Liver (tissue), 9 donors: ENCODE data around the gene KIF4A. TPM values are rescaled to one million over a fixed set of nuclear protein-coding genes. Genes with fewer than 3 reads are reported as not detected.

Experiments used
- DNase-seq: peaks from one replicate; pipeline ENCODE4 v3.0.0-alpha.2; 2017; ENCODE audit warnings: low spot score
- H3K27ac ChIP-seq, 2 donors: one replicate each; pipeline ENCODE4 v1.7.0; 2013; ENCODE audit warnings: inconsistent platforms in 2 of 2, low read length in 2 of 2, control low read depth in 1 of 2, low read depth in 1 of 2, mild to moderate bottlenecking in 1 of 2
- H3K27me3 ChIP-seq, 4 donors: one replicate each; pipeline versions ENCODE4 v1.6.1 to v1.7.0; 2013; ENCODE audit warnings: low read length in 3 of 4, inconsistent platforms in 1 of 4, mild to moderate bottlenecking in 1 of 4, moderate library complexity in 1 of 4; ENCODE audit not compliant: control insufficient read depth in 4 of 4, insufficient read depth in 4 of 4
- H3K36me3 ChIP-seq, 4 donors: one replicate each; pipeline versions ENCODE4 v1.6.1 to v1.7.0; 2013; ENCODE audit warnings: low read length in 3 of 4, mild to moderate bottlenecking in 3 of 4, low read depth in 1 of 4, moderate library complexity in 1 of 4; ENCODE audit not compliant: control insufficient read depth in 4 of 4, insufficient read depth in 3 of 4
- H3K4me1 ChIP-seq, 4 donors: one replicate each; pipeline versions ENCODE4 v1.6.1 to v1.7.0; 2013; ENCODE audit warnings: low read length in 3 of 4, mild to moderate bottlenecking in 3 of 4, moderate library complexity in 1 of 4; ENCODE audit not compliant: control insufficient read depth in 4 of 4, insufficient read depth in 4 of 4
- H3K4me3 ChIP-seq, 3 donors: one replicate each; pipeline versions ENCODE4 v1.6.1 to v1.7.0; 2013; ENCODE audit warnings: low read length in 3 of 3, control low read depth in 1 of 3, low read depth in 1 of 3, mild to moderate bottlenecking in 1 of 3
- H3K9ac ChIP-seq, 2 donors: one replicate each; pipeline ENCODE4 v1.7.0; 2013; ENCODE audit warnings: low read length in 2 of 2, mild to moderate bottlenecking in 2 of 2, moderate library complexity in 2 of 2, control low read depth in 1 of 2, low read depth in 1 of 2
- H3K9me3 ChIP-seq, 4 donors: one replicate each; pipeline versions ENCODE4 v1.6.1 to v1.7.0; 2013; ENCODE audit warnings: low read length in 3 of 4; ENCODE audit not compliant: control insufficient read depth in 4 of 4
- EGR1 ChIP-seq, 2 donors: IDR thresholded peaks; 2 replicates each; pipeline ENCODE4 v1.6.1; 2016 to 2018; ENCODE audit warnings: antibody characterized with exemption in 2 of 2, low read depth in 2 of 2
- FOXA1 ChIP-seq: IDR thresholded peaks from 2 replicates; pipeline ENCODE4 v1.6.1; 2016; ENCODE audit warnings: antibody characterized with exemption
- FOXA2 ChIP-seq: IDR thresholded peaks from 2 replicates; pipeline ENCODE4 v1.6.1; 2016; ENCODE audit warnings: antibody characterized with exemption
- GABPA ChIP-seq, 2 donors: IDR thresholded peaks in 1 of 2; conservative IDR thresholded peaks in 1 of 2; 2 replicates each; pipeline ENCODE4 v1.6.1; 2016; ENCODE audit warnings: antibody characterized with exemption in 2 of 2, mild to moderate bottlenecking in 1 of 2, moderate library complexity in 1 of 2
- HNF4A ChIP-seq, 2 donors: conservative IDR thresholded peaks; 2 replicates each; pipeline ENCODE4 v1.6.1; 2016; ENCODE audit warnings: antibody characterized with exemption in 2 of 2, mild to moderate bottlenecking in 2 of 2
- HNF4G ChIP-seq: IDR thresholded peaks from 2 replicates; pipeline ENCODE4 v1.6.1; 2016; ENCODE audit warnings: antibody characterized with exemption
- JUND ChIP-seq, 2 donors: IDR thresholded peaks; 2 replicates each; pipeline ENCODE4 v1.6.1; 2016; ENCODE audit warnings: antibody characterized with exemption in 2 of 2
- NR2F2 ChIP-seq: IDR thresholded peaks from 2 replicates; pipeline ENCODE4 v1.6.1; 2016; ENCODE audit warnings: antibody characterized with exemption
- RXRA ChIP-seq, 2 donors: IDR thresholded peaks; 2 replicates each; pipeline ENCODE4 v1.6.1; 2017 to 2018; ENCODE audit warnings: antibody characterized with exemption in 2 of 2, mild to moderate bottlenecking in 1 of 2
- SP1 ChIP-seq: IDR thresholded peaks from 2 replicates; pipeline ENCODE4 v1.6.1; 2018; ENCODE audit warnings: antibody characterized with exemption, mild to moderate bottlenecking
- YY1 ChIP-seq: IDR thresholded peaks from 2 replicates; pipeline ENCODE4 v1.6.1; 2016; ENCODE audit warnings: antibody characterized with exemption, mild to moderate bottlenecking
- WGBS: extraction: QIAGEN DNeasy Blood & Tissue Kit; methylation state at CpG from one replicate; pipeline ENCODE4 v1.1.7; 2013; 5-methylcytosine and 5-hydroxymethylcytosine counted together
- polyA plus RNA-seq, 2 donors: library from polyadenylated mRNA; stranded (reverse) in 1 of 2; unstranded in 1 of 2; fragments of 200-250 nt in 1 of 2; fragments of >200 nt in 1 of 2; fragmentation: Nextera tagmentation in 1 of 2; extraction: Ambion mirVana in 1 of 2; gene quantifications; one replicate each; pipeline versions ENCODE4 v1.2.1 to v1.2.3, GENCODE V29; 2013 to 2015
- total RNA-seq, 2 donors: library from RNA; depleted of rRNA; stranded (reverse); fragments of >200 nt; gene quantifications; one replicate each; pipeline ENCODE4 v1.2.3, GENCODE V29; 2014
- TF ChIP-seq, protein P1 (sequence below): IDR thresholded peaks from 2 replicates; pipeline ENCODE4 v1.6.1; 2016; ENCODE audit warnings: antibody characterized with exemption
- TF ChIP-seq, protein P2 (sequence below): IDR thresholded peaks from 2 replicates; pipeline ENCODE4 v1.6.1; 2016; ENCODE audit warnings: antibody characterized with exemption, mild to moderate bottlenecking
- TF ChIP-seq, protein P3 (sequence below): IDR thresholded peaks from 2 replicates; pipeline ENCODE4 v1.6.1; 2016; ENCODE audit warnings: antibody characterized with exemption
- TF ChIP-seq, protein P4 (sequence below): fragments of 150-350 bp; IDR thresholded peaks from 2 replicates; pipeline ENCODE4 v1.5.1; 2017; ENCODE audit warnings: improper control_type of control experiment, low read depth, low read length; ENCODE audit not compliant: missing input control
- TF ChIP-seq, protein P5 (sequence below): IDR thresholded peaks from 2 replicates; pipeline ENCODE4 v1.6.1; 2016; ENCODE audit warnings: antibody characterized with exemption
- donor health status: healthy.
- donor health status: healthy.
- donor health status: healthy.
- donor health status: healthy.
- donor health status: healthy.

KIF4A gene
- total and polyA plus RNA-seq, 4 donors = under 0.01 to 17.3 (median 0.50) TPM

DNA sequence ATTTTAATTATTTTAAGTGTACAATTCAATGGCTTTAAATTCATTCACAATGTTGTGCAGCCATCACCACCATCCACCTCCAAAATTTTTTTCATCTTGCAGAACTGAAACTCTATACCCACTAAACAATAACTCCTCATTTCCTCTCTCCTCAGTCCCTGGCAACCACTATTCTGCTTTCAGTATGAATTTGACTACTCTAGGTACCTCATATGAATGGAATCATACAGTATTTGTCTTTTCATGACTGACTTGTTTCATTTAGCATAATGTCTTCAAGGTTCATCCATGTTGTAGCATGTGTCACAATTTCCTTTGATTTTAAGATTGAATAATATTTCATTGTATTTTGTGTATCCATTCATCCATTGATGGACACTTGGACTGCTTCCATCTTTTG lies 46.9 kb downstream of the KIF4A start:
- DNase-seq = no peak
- Histone ChIP-seq H3K27me3 (no peaks in the 10 kb centered on the region), H3K4me1 (no peaks in the 10 kb centered on the region), H3K4me3 (no peak overlapping the region), H3K9me3 (no peaks in the 10 kb centered on the region), H3K9ac (no peak overlapping the region), H3K27ac (no peak overlapping the region), H3K36me3 (no peaks in the 10 kb centered on the region)
- TF ChIP-seq GABPA (IDR thresholded peaks at IDR 0.05 in 1 of 2, conservative IDR thresholded peaks at IDR 0.05 in 1 of 2) = no peak
- no peak for TF ChIP-seq RXRA (IDR thresholded peaks at IDR 0.05)
- TF ChIP-seq HNF4G = no peak
- TF ChIP-seq FOXA1 = no peak
- TF ChIP-seq, protein P1, sequence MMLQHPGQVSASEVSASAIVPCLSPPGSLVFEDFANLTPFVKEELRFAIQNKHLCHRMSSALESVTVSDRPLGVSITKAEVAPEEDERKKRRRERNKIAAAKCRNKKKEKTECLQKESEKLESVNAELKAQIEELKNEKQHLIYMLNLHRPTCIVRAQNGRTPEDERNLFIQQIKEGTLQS = no peak
- TF ChIP-seq, protein P2, sequence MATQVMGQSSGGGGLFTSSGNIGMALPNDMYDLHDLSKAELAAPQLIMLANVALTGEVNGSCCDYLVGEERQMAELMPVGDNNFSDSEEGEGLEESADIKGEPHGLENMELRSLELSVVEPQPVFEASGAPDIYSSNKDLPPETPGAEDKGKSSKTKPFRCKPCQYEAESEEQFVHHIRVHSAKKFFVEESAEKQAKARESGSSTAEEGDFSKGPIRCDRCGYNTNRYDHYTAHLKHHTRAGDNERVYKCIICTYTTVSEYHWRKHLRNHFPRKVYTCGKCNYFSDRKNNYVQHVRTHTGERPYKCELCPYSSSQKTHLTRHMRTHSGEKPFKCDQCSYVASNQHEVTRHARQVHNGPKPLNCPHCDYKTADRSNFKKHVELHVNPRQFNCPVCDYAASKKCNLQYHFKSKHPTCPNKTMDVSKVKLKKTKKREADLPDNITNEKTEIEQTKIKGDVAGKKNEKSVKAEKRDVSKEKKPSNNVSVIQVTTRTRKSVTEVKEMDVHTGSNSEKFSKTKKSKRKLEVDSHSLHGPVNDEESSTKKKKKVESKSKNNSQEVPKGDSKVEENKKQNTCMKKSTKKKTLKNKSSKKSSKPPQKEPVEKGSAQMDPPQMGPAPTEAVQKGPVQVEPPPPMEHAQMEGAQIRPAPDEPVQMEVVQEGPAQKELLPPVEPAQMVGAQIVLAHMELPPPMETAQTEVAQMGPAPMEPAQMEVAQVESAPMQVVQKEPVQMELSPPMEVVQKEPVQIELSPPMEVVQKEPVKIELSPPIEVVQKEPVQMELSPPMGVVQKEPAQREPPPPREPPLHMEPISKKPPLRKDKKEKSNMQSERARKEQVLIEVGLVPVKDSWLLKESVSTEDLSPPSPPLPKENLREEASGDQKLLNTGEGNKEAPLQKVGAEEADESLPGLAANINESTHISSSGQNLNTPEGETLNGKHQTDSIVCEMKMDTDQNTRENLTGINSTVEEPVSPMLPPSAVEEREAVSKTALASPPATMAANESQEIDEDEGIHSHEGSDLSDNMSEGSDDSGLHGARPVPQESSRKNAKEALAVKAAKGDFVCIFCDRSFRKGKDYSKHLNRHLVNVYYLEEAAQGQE = no peak
- no peak for TF ChIP-seq YY1
- no peak for TF ChIP-seq JUND (IDR thresholded peaks at IDR 0.05)
- TF ChIP-seq FOXA2 = no peak
- no peak for TF ChIP-seq EGR1 (IDR thresholded peaks at IDR 0.05; ENCODE audit: low read depth in 2 of 2)
- TF ChIP-seq, protein P3, sequence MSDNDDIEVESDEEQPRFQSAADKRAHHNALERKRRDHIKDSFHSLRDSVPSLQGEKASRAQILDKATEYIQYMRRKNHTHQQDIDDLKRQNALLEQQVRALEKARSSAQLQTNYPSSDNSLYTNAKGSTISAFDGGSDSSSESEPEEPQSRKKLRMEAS = no peak
- TF ChIP-seq SP1 = no peak
- TF ChIP-seq HNF4A (conservative IDR thresholded peaks at IDR 0.05) = no peak
- no peak for TF ChIP-seq NR2F2
- TF ChIP-seq, protein P4, sequence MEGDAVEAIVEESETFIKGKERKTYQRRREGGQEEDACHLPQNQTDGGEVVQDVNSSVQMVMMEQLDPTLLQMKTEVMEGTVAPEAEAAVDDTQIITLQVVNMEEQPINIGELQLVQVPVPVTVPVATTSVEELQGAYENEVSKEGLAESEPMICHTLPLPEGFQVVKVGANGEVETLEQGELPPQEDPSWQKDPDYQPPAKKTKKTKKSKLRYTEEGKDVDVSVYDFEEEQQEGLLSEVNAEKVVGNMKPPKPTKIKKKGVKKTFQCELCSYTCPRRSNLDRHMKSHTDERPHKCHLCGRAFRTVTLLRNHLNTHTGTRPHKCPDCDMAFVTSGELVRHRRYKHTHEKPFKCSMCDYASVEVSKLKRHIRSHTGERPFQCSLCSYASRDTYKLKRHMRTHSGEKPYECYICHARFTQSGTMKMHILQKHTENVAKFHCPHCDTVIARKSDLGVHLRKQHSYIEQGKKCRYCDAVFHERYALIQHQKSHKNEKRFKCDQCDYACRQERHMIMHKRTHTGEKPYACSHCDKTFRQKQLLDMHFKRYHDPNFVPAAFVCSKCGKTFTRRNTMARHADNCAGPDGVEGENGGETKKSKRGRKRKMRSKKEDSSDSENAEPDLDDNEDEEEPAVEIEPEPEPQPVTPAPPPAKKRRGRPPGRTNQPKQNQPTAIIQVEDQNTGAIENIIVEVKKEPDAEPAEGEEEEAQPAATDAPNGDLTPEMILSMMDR = no peak
- TF ChIP-seq, protein P5, sequence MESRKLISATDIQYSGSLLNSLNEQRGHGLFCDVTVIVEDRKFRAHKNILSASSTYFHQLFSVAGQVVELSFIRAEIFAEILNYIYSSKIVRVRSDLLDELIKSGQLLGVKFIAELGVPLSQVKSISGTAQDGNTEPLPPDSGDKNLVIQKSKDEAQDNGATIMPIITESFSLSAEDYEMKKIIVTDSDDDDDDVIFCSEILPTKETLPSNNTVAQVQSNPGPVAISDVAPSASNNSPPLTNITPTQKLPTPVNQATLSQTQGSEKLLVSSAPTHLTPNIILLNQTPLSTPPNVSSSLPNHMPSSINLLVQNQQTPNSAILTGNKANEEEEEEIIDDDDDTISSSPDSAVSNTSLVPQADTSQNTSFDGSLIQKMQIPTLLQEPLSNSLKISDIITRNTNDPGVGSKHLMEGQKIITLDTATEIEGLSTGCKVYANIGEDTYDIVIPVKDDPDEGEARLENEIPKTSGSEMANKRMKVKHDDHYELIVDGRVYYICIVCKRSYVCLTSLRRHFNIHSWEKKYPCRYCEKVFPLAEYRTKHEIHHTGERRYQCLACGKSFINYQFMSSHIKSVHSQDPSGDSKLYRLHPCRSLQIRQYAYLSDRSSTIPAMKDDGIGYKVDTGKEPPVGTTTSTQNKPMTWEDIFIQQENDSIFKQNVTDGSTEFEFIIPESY = no peak

DNA sequence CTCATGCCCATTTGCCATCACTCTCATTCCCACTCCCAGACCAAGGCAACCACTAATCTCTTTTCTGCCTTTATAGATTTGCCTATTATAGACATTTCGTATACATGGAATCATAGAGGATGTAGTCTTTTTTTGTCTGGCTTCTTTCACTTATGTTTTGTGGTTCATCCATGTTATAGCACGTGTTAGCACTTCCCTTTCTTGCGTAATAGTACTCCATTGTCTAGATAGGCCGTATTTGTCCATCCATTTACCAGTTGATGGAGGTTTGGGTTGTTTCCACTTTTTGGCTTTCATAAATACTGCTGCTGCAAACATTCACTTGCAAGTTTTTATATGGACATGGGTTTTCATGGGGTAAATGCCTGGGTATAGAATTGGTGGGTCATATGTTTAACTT lies 48.4 kb downstream of the KIF4A start:
- no peaks in the 10 kb centered on the region for H3K27me3 ChIP-seq
- TF ChIP-seq, protein P4 = no peak
- TF ChIP-seq SP1 (no peak), HNF4G (no peak), FOXA2 (no peak)
- no peak overlapping the region for H3K9ac ChIP-seq
- no peak overlapping the region for H3K27ac ChIP-seq
- H3K4me1 ChIP-seq = no peaks in the 10 kb centered on the region
- no peaks in the 10 kb centered on the region for H3K9me3 ChIP-seq
- H3K36me3 ChIP-seq = no peaks in the 10 kb centered on the region
- no peak overlapping the region for H3K4me3 ChIP-seq
- DNase-seq = no peak
- 89% methylated on average over 4 of the region's 4 CpGs for WGBS
